Stimulated activated CD4-positive, alpha-beta T cell treated with anti-CD3 and anti-CD28 coated beads, TNF-alpha, amount 100 ng/mL, for 48 hours (primary cell): ENCODE results near the gene ABHD17A.

Experiments
- DNase-seq, 3 donors: peaks; one replicate each; pipeline ENCODE4 v3.0.0-alpha.2; 2020; ENCODE audit warnings: low read depth in 3 of 3

The ABHD17A gene

GRCh38 chr19:1853295-1854038 is 31.8 kb downstream of the ABHD17A start:
- peak; percentile 72 to 75 (median 73) for DNase-seq

DNA sequence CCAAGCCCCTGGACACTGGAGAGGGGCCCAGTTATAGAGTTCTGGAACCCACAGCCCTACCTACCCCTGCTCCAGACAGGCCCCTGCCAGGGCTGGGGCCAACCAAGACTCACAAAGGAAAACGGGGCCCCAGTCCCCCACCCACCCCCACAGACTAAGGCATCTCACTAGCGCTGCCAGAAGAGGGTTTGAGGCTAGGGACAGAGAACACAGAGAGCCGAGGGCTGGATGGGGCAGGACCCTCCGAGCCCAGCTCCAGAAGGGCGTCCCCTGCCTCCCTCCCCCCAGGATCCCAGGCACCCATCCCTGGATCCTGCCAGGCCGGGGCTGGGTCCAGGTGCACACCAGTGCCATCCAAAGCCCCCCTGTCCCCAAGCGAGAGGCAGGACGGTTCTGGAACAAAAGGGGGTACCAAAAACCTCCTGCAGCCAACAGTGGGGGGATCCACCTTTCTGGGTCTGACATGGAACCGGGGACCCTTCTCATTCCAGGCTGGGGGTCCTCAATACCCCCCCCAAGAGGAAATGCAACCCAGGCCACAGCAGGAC is 32.6 kb downstream of the ABHD17A start:
- DNase-seq: no peak

- peak in 1 of 3 donors; percentile 59 for DNase-seq
Observed at GRCh38 chr19:1851654-1852580, 33.4 kb downstream of the ABHD17A start.

- DNase-seq: no peak
Observed at GRCh38 chr19:1850809-1851653, 34.3 kb downstream of the ABHD17A start.

GRCh38 chr19:1849886-1850398 is 35.4 kb downstream of the ABHD17A start:
- no peak for DNase-seq

- no peak for DNase-seq
Observed at GRCh38 chr19:1849132-1849474, 36.2 kb downstream of the ABHD17A start.

GRCh38 chr19:1848399-1849131 is 36.7 kb downstream of the ABHD17A start, which contains the start of gene REXO1:
Gene REXO1, minus strand, starts transcription at chr19:1848483. Its CDS starts 125 bp downstream, at chr19:1848358.
- DNase-seq: peak; percentile 93 to 98 (median 94)

- no peak for DNase-seq
Observed at GRCh38 chr19:1847684-1848398, 37.5 kb downstream of the ABHD17A start.

DNA sequence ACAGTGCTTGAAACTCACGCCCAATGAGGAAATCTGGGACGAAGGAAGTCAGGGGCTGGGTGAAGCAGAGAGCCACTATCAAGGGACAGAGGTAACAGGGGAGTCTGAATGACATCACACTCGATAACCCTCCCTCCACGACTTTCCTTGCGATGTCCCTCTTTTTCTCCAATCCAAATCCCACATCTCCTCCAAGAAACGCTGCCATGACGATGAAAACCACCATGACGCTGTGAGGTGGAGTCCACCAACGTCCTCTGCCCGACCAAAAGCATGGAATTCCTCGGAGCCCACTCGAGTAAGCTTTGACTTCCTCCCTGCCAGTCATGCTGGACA is 38.0 kb downstream of the ABHD17A start:
- no peak for DNase-seq

- DNase-seq: no peak
Observed at GRCh38 chr19:1846517-1847204, 38.6 kb downstream of the ABHD17A start.

DNA sequence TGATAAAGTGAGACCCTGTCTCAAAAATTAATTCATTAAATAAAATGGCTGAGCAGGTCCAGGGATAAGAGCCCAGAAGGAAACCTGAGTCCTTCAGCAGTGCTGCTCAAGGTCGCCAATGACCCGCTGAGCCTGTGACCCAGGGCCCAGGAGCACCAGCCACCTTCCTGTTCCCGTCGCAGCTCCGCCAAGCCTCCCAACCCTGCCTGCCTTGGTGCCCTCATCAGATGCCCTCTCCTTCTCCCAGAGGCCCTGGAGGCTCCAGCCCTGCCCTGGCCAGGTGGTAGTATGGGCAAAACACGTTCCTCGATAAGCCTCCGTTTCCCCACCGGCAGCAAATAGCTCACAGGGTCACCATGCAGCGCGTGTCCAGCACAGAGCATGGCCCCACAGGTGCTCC is 39.7 kb downstream of the ABHD17A start:
- no peak for DNase-seq

DNA sequence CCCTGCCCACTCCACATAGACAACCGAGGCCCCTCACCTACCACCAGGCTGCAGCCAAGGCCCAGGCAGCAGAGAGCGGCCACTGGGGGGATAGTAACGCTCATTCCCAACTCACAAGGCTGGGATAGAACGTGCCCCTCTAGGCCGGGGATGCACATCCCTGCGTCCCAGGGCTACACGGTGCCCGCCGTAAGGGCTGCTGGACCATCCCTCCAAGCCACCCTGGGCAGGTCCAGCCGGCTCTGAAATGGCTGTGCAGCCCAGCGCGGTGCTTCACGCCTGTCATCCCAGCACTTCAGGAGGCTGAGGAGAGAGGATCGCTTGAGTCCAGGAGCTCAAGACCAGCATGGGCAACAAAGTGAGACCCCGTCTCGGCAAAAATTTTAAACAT is 40.2 kb downstream of the ABHD17A start:
- DNase-seq: no peak

DNA sequence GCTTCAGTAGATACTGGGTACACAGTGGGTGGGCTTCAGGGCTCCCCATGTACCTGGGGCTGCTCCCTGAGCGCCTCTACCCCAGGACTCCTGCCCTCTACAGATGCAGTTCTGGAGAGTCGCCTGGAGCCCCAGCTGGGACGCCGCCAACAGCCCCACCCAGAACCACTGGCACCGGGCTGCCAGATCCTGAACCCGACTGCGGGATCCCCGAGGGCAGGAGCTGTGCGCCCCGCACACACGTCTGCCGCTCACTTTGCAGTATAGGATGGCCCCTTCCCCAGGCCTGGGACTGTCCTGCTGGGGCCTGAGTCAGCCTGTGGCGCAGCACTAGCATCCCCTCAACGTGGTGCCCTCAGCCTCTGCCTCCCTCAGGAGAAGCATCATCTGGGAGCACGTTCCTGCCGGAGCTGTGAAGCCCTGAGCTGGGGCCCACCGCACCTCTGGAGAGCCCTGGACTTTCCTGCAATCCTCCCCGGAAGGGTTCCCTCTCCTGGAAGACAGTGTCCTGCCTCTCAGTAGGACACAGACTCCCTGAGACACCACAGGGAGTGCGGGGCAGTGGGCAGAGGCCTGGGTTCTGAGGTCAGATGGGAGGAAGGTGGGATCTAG is 40.7 kb downstream of the ABHD17A start:
- DNase-seq: no peak

DNA sequence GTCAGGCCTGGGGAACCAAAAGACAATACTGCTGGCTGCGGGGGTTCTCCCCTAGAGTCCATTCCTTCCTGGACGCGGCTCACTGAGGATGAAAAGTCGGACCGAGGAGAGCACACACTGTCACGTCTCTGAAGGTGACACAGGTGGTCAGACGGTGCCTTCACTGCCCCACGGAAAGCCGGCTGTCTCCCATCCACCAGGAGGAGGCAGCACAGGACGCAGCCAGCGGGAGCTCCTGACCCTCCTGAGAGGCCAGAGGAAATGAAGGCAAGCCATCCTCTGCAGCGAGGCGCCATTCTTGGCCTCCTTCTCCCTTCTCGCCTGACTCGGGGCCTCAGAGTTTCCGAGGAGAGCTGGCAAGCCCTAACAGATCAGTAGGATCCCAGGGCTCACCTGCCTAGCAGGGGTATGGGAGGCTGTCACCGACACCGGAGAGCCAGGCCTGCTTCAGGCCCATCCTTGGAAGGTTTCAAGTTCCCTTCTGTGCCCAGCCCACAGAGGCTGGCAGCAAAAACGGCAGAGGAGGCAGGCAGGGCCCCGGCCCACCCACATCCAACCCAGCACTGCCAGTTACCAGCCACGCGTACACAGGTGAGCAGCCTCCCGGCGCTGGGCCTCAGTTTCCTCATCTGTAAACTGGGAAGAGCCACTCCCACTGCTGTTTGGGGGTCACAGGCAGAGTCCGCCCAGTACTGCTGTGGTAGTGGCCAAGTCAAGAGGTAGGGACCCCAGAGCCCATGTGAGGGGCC is 41.5 kb downstream of the ABHD17A start:
- no peak for DNase-seq

- no peak for DNase-seq
Observed at GRCh38 chr19:1843116-1843515, 42.2 kb downstream of the ABHD17A start.

GRCh38 chr19:1841209-1841924 is 43.9 kb downstream of the ABHD17A start:
- no peak for DNase-seq

DNA sequence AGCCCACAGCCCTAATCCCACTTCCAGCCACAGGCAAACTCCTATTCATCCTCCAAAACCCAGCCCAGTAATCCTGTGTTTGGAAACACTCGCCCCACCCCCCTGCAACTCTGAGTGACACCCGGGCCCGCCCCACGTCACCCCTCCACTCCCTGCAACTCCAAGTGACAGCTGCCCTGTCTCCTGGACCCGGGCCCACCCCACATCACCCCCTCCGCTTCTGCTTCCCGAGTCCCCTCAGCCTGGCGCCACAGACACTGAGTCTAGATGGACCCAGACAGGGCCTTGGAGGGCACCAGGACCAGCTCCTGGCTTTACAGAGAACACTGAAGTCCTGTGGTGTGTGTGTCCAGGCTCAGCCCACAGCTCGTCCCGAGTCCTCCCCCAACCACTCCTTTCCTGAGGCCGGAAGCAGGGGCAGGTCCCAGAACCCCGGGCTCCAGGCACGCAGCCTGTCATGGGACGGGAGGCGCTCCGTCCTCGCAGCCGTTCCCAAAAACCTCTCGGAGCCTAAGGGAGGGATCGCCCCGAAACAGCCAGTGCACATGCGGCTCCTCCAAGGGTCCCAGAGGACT is 44.7 kb downstream of the ABHD17A start:
- no peak for DNase-seq
